Liver (tissue), 9 donors: ENCODE measurements around the gene AMMECR1. TPM values are rescaled to one million over a fixed set of nuclear protein-coding genes. Genes with fewer than 3 reads are reported as not detected.

Experiments used
- DNase-seq: peaks from one replicate; pipeline ENCODE4 v3.0.0-alpha.2; 2017; ENCODE audit warnings: low spot score
- H3K27ac ChIP-seq, 2 donors: one replicate each; pipeline ENCODE4 v1.7.0; 2013; ENCODE audit warnings: inconsistent platforms in 2 of 2, low read length in 2 of 2, control low read depth in 1 of 2, low read depth in 1 of 2, mild to moderate bottlenecking in 1 of 2
- H3K27me3 ChIP-seq, 4 donors: one replicate each; pipeline versions ENCODE4 v1.6.1 to v1.7.0; 2013; ENCODE audit warnings: low read length in 3 of 4, inconsistent platforms in 1 of 4, mild to moderate bottlenecking in 1 of 4, moderate library complexity in 1 of 4; ENCODE audit not compliant: control insufficient read depth in 4 of 4, insufficient read depth in 4 of 4
- H3K36me3 ChIP-seq, 4 donors: one replicate each; pipeline versions ENCODE4 v1.6.1 to v1.7.0; 2013; ENCODE audit warnings: low read length in 3 of 4, mild to moderate bottlenecking in 3 of 4, low read depth in 1 of 4, moderate library complexity in 1 of 4; ENCODE audit not compliant: control insufficient read depth in 4 of 4, insufficient read depth in 3 of 4
- H3K4me1 ChIP-seq, 4 donors: one replicate each; pipeline versions ENCODE4 v1.6.1 to v1.7.0; 2013; ENCODE audit warnings: low read length in 3 of 4, mild to moderate bottlenecking in 3 of 4, moderate library complexity in 1 of 4; ENCODE audit not compliant: control insufficient read depth in 4 of 4, insufficient read depth in 4 of 4
- H3K4me3 ChIP-seq, 3 donors: one replicate each; pipeline versions ENCODE4 v1.6.1 to v1.7.0; 2013; ENCODE audit warnings: low read length in 3 of 3, control low read depth in 1 of 3, low read depth in 1 of 3, mild to moderate bottlenecking in 1 of 3
- H3K9ac ChIP-seq, 2 donors: one replicate each; pipeline ENCODE4 v1.7.0; 2013; ENCODE audit warnings: low read length in 2 of 2, mild to moderate bottlenecking in 2 of 2, moderate library complexity in 2 of 2, control low read depth in 1 of 2, low read depth in 1 of 2
- H3K9me3 ChIP-seq, 4 donors: one replicate each; pipeline versions ENCODE4 v1.6.1 to v1.7.0; 2013; ENCODE audit warnings: low read length in 3 of 4; ENCODE audit not compliant: control insufficient read depth in 4 of 4
- CTCF ChIP-seq: fragments of 150-350 bp; IDR thresholded peaks from 2 replicates; pipeline ENCODE4 v1.5.1; 2017; ENCODE audit warnings: improper control_type of control experiment, low read depth, low read length; ENCODE audit not compliant: missing input control
- EGR1 ChIP-seq, 2 donors: IDR thresholded peaks; 2 replicates each; pipeline ENCODE4 v1.6.1; 2016 to 2018; ENCODE audit warnings: antibody characterized with exemption in 2 of 2, low read depth in 2 of 2
- FOXA1 ChIP-seq: IDR thresholded peaks from 2 replicates; pipeline ENCODE4 v1.6.1; 2016; ENCODE audit warnings: antibody characterized with exemption
- FOXA2 ChIP-seq: IDR thresholded peaks from 2 replicates; pipeline ENCODE4 v1.6.1; 2016; ENCODE audit warnings: antibody characterized with exemption
- GABPA ChIP-seq, 2 donors: IDR thresholded peaks in 1 of 2; conservative IDR thresholded peaks in 1 of 2; 2 replicates each; pipeline ENCODE4 v1.6.1; 2016; ENCODE audit warnings: antibody characterized with exemption in 2 of 2, mild to moderate bottlenecking in 1 of 2, moderate library complexity in 1 of 2
- JUND ChIP-seq, 2 donors: IDR thresholded peaks; 2 replicates each; pipeline ENCODE4 v1.6.1; 2016; ENCODE audit warnings: antibody characterized with exemption in 2 of 2
- MAX ChIP-seq: IDR thresholded peaks from 2 replicates; pipeline ENCODE4 v1.6.1; 2016; ENCODE audit warnings: antibody characterized with exemption
- NR2F2 ChIP-seq: IDR thresholded peaks from 2 replicates; pipeline ENCODE4 v1.6.1; 2016; ENCODE audit warnings: antibody characterized with exemption
- RAD21 ChIP-seq, 2 donors: IDR thresholded peaks; 2 replicates each; pipeline ENCODE4 v1.6.1; 2016; ENCODE audit warnings: antibody characterized with exemption in 2 of 2, mild to moderate bottlenecking in 2 of 2
- SP1 ChIP-seq: IDR thresholded peaks from 2 replicates; pipeline ENCODE4 v1.6.1; 2018; ENCODE audit warnings: antibody characterized with exemption, mild to moderate bottlenecking
- TAF1 ChIP-seq: conservative IDR thresholded peaks from 2 replicates; pipeline ENCODE4 v1.6.1; 2016; ENCODE audit warnings: antibody characterized with exemption, mild to moderate bottlenecking
- ZBTB33 ChIP-seq: IDR thresholded peaks from 2 replicates; pipeline ENCODE4 v1.6.1; 2016; ENCODE audit warnings: antibody characterized with exemption
- WGBS: extraction: QIAGEN DNeasy Blood & Tissue Kit; methylation state at CpG from one replicate; pipeline ENCODE4 v1.1.7; 2013; 5-methylcytosine and 5-hydroxymethylcytosine counted together
- polyA plus RNA-seq, 2 donors: library from polyadenylated mRNA; stranded (reverse) in 1 of 2; unstranded in 1 of 2; fragments of 200-250 nt in 1 of 2; fragments of >200 nt in 1 of 2; fragmentation: Nextera tagmentation in 1 of 2; extraction: Ambion mirVana in 1 of 2; gene quantifications; one replicate each; pipeline versions ENCODE4 v1.2.1 to v1.2.3, GENCODE V29; 2013 to 2015
- total RNA-seq, 2 donors: library from RNA; depleted of rRNA; stranded (reverse); fragments of >200 nt; gene quantifications; one replicate each; pipeline ENCODE4 v1.2.3, GENCODE V29; 2014
- donor health status: healthy.
- donor health status: healthy.
- donor health status: healthy.
- donor health status: healthy.
- donor health status: healthy.

The AMMECR1 gene
- total and polyA plus RNA-seq, 4 donors: 1.7 to 30.9 (median 3.6) TPM

- H3K36me3 ChIP-seq: no peaks in the 10 kb centered on the region
- no peak for DNase-seq
Observed at GRCh38 chrX:110315551-110315950, 2.3 kb downstream of the AMMECR1 start.

GRCh38 chrX:110311437-110312230 lies 6.3 kb downstream of the AMMECR1 start:
- Histone ChIP-seq H3K4me1 (peaks cover 0 to 3% (median 1%) of the 10 kb centered on the region in 4 donors), H3K27me3 (peaks cover 0 to 3% (median 0%) of the 10 kb centered on the region in 4 donors), H3K36me3 (no peaks in the 10 kb centered on the region), H3K9me3 (no peaks in the 10 kb centered on the region), H3K9ac (no peak overlapping the region), H3K27ac (no peak overlapping the region), H3K4me3 (no peak overlapping the region)
- DNase-seq: no peak
- WGBS: 93% methylated on average over 1 of the region's 1 CpG
- TF ChIP-seq JUND (IDR thresholded peaks at IDR 0.05) (no peak), FOXA2 (no peak), EGR1 (IDR thresholded peaks at IDR 0.05; ENCODE audit: low read depth in 2 of 2) (no peak), ZBTB33 (no peak), GABPA (IDR thresholded peaks at IDR 0.05 in 1 of 2, conservative IDR thresholded peaks at IDR 0.05 in 1 of 2) (no peak), RAD21 (IDR thresholded peaks at IDR 0.05) (no peak)

More at GRCh38 chrX:110315551-110315950, 2.3 kb downstream of the AMMECR1 start:
- H3K9ac ChIP-seq: no peak overlapping the region
- no peaks in the 10 kb centered on the region for H3K9me3 ChIP-seq
- H3K27ac ChIP-seq: no peak overlapping the region
- peaks cover 0 to 3% (median 0%) of the 10 kb centered on the region in 4 donors for H3K27me3 ChIP-seq
- peaks cover 0 to 3% (median 1%) of the 10 kb centered on the region in 4 donors for H3K4me1 ChIP-seq
- 96% methylated on average over 1 of the region's 1 CpG for WGBS
- TF ChIP-seq NR2F2 (no peak), FOXA2 (no peak), TAF1 (no peak), CTCF (no peak), ZBTB33 (no peak), SP1 (no peak), FOXA1 (no peak), MAX (no peak)
- no peak overlapping the region for H3K4me3 ChIP-seq
